ENCODE results near the gene ADGRL3. TPM values are rescaled to one million over a fixed set of nuclear protein-coding genes. Genes with fewer than 3 reads are reported as not detected.

Gene ADGRL3
- total and polyA plus RNA-seq, 7 donors = under 0.01 to 11.9 (median 5.4) TPM

GRCh38 chr4:61389640-61390039 is 189.5 kb downstream of the ADGRL3 start:
- WGBS, 2 donors = 59 to 71% methylated on average over 2 of the region's 2 CpGs
- TF ChIP-seq EP300 (IDR thresholded peaks at IDR 0.05) (no peak), POLR2AphosphoS5 (IDR thresholded peaks at IDR 0.05) (no peak), POLR2A (IDR thresholded peaks at IDR 0.05) (no peak)
- TF ChIP-seq, protein P1, sequence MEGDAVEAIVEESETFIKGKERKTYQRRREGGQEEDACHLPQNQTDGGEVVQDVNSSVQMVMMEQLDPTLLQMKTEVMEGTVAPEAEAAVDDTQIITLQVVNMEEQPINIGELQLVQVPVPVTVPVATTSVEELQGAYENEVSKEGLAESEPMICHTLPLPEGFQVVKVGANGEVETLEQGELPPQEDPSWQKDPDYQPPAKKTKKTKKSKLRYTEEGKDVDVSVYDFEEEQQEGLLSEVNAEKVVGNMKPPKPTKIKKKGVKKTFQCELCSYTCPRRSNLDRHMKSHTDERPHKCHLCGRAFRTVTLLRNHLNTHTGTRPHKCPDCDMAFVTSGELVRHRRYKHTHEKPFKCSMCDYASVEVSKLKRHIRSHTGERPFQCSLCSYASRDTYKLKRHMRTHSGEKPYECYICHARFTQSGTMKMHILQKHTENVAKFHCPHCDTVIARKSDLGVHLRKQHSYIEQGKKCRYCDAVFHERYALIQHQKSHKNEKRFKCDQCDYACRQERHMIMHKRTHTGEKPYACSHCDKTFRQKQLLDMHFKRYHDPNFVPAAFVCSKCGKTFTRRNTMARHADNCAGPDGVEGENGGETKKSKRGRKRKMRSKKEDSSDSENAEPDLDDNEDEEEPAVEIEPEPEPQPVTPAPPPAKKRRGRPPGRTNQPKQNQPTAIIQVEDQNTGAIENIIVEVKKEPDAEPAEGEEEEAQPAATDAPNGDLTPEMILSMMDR (IDR thresholded peaks at IDR 0.05) = no peak
- H3K4me1 ChIP-seq = no peaks in the 10 kb centered on the region
- H3K9me3 ChIP-seq = no peaks in the 10 kb centered on the region
- H3K27me3 ChIP-seq = no peaks in the 10 kb centered on the region
- H3K36me3 ChIP-seq = no peaks in the 10 kb centered on the region
- DNase-seq = no peak
- no peak overlapping the region for H3K27ac ChIP-seq
- H3K4me3 ChIP-seq = no peak overlapping the region
- intact Hi-C loops (cut with DNase I) = no loop called here

- Histone ChIP-seq H3K27me3 (no peaks in the 10 kb centered on the region), H3K4me3 (no peak overlapping the region), H3K27ac (no peak overlapping the region), H3K4me1 (no peaks in the 10 kb centered on the region), H3K36me3 (no peaks in the 10 kb centered on the region), H3K9me3 (no peaks in the 10 kb centered on the region)
- no peak for DNase-seq
- intact Hi-C loops (cut with DNase I) = no loop called here
- WGBS, 2 donors = 90 to 93% methylated on average over 3 of the region's 3 CpGs
- TF ChIP-seq POLR2AphosphoS5 (IDR thresholded peaks at IDR 0.05) = no peak
- TF ChIP-seq POLR2A (IDR thresholded peaks at IDR 0.05) = no peak
- no peak for TF ChIP-seq EP300 (IDR thresholded peaks at IDR 0.05)
- TF ChIP-seq, protein P1 (IDR thresholded peaks at IDR 0.05) = no peak
Measured at GRCh38 chr4:61395754-61396153, 195.6 kb downstream of the ADGRL3 start.

DNA sequence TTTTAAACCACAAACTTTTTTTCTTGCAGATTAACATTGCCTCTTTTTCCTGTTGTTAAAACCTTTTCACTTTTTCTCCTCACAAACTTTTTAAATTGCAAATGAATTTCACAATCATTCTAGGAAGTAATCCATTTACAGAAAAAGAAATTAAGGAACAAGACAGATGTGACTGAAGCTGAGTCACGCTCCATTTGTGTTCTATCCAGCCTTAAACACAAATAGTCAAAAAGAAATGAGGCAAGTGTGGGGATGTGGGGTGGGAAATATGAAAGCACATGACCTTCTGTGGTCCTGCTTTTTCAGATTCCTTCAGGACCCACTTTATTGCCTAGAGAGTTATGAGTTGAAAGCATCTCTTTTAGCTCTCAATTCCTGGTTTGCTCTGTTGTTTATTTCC is 197.0 kb downstream of the ADGRL3 start:
- no peaks in the 10 kb centered on the region for H3K27me3 ChIP-seq
- WGBS, 2 donors = 48 to 75% methylated on average over 1 of the region's 1 CpG
- intact Hi-C loops (cut with DNase I) = no loop called here
- no peak overlapping the region for H3K27ac ChIP-seq
- DNase-seq = no peak
- H3K9me3 ChIP-seq = no peaks in the 10 kb centered on the region
- H3K4me3 ChIP-seq = no peak overlapping the region
- no peaks in the 10 kb centered on the region for H3K4me1 ChIP-seq
- TF ChIP-seq, protein P1 (IDR thresholded peaks at IDR 0.05) = no peak
- TF ChIP-seq EP300 (IDR thresholded peaks at IDR 0.05) = no peak
- TF ChIP-seq POLR2AphosphoS5 (IDR thresholded peaks at IDR 0.05) = no peak
- TF ChIP-seq POLR2A (IDR thresholded peaks at IDR 0.05) = no peak
- no peaks in the 10 kb centered on the region for H3K36me3 ChIP-seq

DNA sequence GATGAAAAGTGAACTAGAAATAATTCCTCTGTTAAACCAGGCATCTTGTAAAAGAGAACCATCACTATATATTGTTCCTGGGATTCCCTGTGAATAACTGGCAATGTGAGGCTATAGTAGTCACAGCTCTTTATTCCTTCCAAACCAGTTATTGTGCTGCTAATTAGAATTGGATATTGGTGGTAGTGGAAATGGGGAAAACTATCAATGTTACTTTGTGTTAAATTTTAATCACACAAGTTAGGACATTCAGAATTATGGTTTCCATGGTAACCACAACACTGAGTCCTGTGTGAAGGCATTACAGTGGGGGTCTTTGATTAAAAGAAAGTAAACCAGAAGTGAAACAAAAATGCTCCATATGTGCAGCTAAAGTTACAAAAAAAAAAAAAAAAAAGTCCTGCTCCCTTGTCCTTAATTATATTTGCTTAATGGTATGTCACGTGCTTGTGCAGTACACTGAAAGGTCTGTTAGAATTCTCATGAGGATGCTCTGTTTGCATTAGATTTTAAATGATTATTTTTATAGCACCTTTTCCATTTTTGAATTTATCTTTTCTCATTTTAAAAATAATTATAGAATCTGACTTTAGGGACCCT is 200.4 kb downstream of the ADGRL3 start:
- H3K9me3 ChIP-seq = no peaks in the 10 kb centered on the region
- no peaks in the 10 kb centered on the region for H3K27me3 ChIP-seq
- no peaks in the 10 kb centered on the region for H3K36me3 ChIP-seq
- no peak for DNase-seq
- no peak overlapping the region for H3K4me3 ChIP-seq
- H3K4me1 ChIP-seq = no peaks in the 10 kb centered on the region
- WGBS, 2 donors = 38 to 72% methylated on average over 1 of the region's 1 CpG
- no peak overlapping the region for H3K27ac ChIP-seq
- intact Hi-C loops (cut with DNase I) = no loop called here
- TF ChIP-seq POLR2AphosphoS5 (IDR thresholded peaks at IDR 0.05) = no peak

- Histone ChIP-seq H3K9me3 (no peaks in the 10 kb centered on the region), H3K4me1 (no peaks in the 10 kb centered on the region), H3K27me3 (no peaks in the 10 kb centered on the region), H3K27ac (no peak overlapping the region), H3K36me3 (no peaks in the 10 kb centered on the region), H3K4me3 (no peak overlapping the region)
- no peak for TF ChIP-seq POLR2A (IDR thresholded peaks at IDR 0.05)
- TF ChIP-seq, protein P1 (IDR thresholded peaks at IDR 0.05) = no peak
- no peak for TF ChIP-seq EP300 (IDR thresholded peaks at IDR 0.05)
- TF ChIP-seq POLR2AphosphoS5 (IDR thresholded peaks at IDR 0.05) = no peak
- intact Hi-C loops (cut with DNase I) = no loop called here
- no peak for DNase-seq
Measured at GRCh38 chr4:61401771-61402170, 201.6 kb downstream of the ADGRL3 start.
